GM12892 (cell line): ENCODE measurements around the gene DPF3.

ENCODE experiments used
- POLR2A ChIP-seq: IDR thresholded peaks from 2 replicates; pipeline ENCODE4 v1.6.1; 2011; ENCODE audit warnings: low read depth, low read length, control low read depth
- POLR2AphosphoS5 ChIP-seq: IDR thresholded peaks from 2 replicates; pipeline ENCODE4 v1.6.1; 2011; ENCODE audit warnings: low read depth, low read length, control low read depth

DNA sequence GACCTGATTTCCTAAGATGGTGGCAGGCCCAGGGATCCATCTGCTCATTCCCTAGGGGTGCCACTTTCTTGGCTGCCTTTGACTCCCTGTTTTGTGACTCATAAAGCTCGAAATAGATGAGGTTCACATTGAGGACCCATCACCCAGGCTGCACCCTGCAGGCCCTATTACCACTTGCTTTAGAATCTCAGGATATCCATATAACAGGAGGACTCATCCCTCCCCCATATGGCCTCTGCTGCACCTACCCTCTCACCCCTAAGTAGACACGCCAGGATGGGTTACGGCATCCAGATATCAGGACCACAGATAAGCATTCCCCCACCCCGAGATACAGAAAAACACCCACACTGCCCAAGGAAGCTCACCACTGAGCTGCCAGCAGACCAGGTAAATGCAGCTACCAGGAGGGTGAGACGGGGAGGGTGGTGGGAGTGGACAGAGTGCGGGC lies 155.7 kb downstream of the DPF3 start:
- TF ChIP-seq POLR2A (no peak), POLR2AphosphoS5 (no peak)
